Erythroblast (primary cell): ENCODE results near the gene COL4A4.

Experiments
- DNase-seq, 2 experiments: peaks; one replicate each; lab custom pipeline; 2025; lab: John Stamatoyannopoulos, UW
- GATA1 ChIP-seq: IDR thresholded peaks from 2 replicates; pipeline ENCODE4 v1.6.1; 2011; ENCODE audit warnings: low read depth, mild to moderate bottlenecking, control low read depth, low read length, moderate library complexity
- POLR2A ChIP-seq: IDR thresholded peaks from 2 replicates; pipeline ENCODE4 v1.6.1; 2011; ENCODE audit warnings: mild to moderate bottlenecking, low read length

COL4A4 gene

DNA sequence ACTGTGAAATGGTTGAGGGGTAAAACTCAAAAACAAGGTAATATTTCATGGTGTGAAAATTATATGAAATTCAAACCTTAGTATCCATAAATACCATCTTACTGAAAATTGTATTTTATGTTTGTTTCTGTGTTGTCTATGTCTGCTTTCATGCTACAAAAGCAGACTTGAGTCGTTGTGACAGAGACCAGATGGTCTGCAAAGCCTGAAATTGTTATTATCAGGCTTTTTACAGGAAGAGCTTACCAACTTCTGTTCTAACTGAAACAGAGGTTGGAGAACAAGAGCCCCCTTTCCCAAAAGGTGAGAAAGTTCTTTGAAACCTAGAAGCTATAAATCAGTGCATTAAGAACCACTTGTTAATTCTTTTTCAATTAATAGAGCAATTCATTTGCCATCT, 110.0 kb downstream of the COL4A4 start:
- TF ChIP-seq POLR2A (no peak), GATA1 (no peak)

DNA sequence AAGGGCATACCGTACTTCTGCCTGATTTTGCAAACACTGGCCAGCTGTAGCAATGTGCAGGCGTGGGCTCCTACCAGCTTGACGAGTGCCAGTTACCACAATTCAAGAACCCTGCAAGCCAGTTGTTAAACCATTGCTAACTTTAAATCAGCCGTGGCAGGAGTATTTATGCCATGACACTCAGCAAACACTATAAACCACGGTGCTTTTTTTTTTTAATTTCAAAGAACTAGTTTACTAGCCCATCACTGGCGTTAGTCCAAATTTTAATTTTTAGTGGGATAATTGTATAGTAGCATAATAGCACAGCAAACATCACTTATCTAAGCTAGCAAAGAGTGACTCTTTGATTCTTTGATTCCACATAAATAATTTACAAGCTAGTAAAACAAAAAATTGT, 111.1 kb downstream of the COL4A4 start:
- DNase-seq = no peak
- TF ChIP-seq POLR2A = no peak
- no peak for TF ChIP-seq GATA1

More for the DNA sequence above, 110.0 kb downstream of the COL4A4 start:
- DNase-seq = no peak

DNA sequence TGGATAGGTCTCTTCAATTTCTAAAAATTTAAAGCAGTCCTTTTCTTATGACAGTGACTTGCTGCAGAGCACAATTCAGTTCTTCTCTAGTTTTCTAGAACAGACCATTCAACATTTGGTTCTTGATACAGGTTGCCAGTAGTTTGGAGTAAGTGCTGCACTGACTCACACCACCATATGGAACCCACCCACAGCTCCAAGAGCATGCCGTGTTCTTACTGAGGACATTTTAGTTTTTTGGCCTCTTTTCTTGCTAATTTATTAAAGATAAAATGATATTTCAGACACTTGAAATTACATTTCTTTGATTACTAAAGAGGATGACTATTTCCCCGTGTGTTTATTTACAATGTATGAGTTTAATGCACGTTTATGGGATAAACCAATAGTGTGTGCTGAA, 120.0 kb downstream of the COL4A4 start:
- TF ChIP-seq GATA1 = no peak

DNA sequence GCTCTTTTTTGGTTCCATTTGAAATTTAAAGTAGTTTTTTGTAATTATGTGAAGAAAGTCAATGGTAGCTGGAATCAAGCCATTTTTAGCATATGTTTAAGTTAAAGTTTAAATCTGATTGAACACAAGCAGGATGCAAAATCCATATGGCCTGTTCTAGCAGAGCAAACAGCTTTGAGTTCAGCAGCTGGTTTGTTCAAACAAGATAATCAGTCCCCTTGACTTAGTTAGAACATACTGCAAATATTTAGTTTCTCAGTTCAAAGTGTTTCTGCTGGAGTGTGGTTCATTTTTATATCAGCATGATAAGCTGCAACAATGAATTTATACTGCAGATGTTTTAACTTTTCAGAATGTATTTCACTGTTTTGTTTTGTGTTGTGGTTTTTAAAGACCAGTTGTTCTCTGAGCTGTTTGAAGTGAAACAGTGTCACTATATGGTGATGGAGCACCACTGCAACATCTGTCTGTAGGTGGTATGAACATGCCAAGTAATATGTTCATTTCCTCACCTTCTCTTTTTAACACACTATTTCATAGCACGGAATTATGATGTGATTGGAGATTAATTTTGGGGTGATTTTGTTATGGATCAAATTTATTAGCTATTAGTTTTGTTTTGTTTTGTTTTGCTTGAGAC, 125.3 kb downstream of the COL4A4 start:
- DNase-seq = no peak
- TF ChIP-seq POLR2A = no peak
- TF ChIP-seq GATA1 = no peak

More for the DNA sequence above, 120.0 kb downstream of the COL4A4 start:
- DNase-seq = no peak

DNA sequence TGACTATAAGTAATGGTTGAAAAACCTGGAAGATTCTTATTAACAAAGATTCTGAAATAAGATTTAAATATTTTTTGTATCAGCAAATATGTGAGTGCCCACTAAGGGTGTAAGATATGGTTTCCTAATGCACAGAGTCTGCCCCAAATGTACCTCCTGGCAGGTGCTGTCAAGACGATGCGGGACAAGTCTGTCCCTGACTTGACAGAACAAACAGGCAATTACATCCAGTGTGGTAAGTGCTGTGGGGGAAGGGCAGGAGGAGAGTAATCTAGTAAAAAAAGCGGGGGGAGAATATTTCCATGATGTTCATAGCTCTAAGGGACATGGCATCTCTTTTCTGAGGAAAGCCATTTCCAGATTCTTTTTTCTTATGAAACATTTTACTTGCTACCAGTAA, 127.5 kb downstream of the COL4A4 start:
- no peak for TF ChIP-seq POLR2A
- no peak for TF ChIP-seq GATA1
- DNase-seq = no peak

DNA sequence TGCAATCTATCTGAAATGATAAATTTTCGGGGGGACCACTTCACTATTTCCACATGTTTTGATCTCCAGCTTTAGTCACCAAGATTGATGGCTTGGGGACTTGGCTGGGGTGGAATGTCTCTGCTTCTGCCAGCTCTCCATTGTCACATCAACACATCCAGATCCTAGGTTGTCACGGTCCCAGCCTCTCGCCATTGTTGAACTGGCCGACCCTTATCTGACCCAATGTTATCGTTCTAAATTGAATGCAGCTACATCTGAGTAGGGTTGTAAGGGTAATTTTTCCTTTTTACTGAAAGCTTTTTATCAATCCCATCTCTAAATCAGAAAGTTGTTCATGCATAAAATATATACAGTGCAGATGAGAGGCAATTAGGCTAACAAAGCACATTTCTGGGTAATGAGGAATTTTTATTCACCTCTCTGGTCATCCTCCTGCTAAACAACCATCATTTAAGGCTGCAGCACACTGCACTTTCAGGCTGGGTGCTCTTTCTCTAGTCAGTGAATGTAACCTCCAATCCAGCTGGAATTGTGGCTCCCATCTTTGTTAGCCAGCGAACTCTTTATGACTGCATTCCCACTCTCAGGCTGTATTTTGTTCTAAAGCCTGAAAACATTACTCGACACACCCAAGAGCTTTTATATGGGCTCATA, 128.2 kb downstream of the COL4A4 start:
- TF ChIP-seq GATA1 (no peak), POLR2A (no peak)
- DNase-seq = no peak

DNA sequence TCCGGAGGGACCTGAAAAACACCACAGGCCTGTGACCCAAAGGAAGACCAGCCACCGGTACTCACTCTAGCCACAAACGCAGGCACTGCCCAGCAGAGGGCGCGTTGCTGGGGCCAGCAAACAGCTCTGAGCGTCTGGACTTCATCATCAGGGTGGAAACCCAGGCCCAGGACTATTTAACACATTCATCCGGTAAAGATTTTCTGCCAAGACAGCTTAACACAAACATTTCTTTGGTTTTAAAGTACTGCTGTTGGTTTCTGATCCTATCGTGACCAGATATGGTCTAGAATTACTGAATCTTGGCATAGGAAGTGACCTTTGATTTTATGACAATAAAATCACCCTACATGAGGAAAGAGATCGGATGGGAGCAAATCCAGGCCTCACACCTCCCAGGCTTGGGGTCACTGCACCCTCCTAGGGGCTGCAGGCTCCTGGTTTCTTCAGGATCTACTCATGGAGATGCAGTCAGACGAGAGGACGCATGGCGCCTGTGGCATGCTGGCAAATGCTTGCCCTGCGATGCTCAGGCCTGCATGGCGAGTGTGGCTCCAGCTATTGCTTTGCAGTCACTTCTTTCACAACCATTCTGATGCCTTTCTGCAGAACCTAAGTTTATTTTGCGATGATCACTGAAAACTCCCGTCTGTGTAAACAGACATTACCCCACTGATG, 130.4 kb downstream of the COL4A4 start:
- peak; percentile 36 to 61 for DNase-seq
- no peak for TF ChIP-seq GATA1
- no peak for TF ChIP-seq POLR2A

DNA sequence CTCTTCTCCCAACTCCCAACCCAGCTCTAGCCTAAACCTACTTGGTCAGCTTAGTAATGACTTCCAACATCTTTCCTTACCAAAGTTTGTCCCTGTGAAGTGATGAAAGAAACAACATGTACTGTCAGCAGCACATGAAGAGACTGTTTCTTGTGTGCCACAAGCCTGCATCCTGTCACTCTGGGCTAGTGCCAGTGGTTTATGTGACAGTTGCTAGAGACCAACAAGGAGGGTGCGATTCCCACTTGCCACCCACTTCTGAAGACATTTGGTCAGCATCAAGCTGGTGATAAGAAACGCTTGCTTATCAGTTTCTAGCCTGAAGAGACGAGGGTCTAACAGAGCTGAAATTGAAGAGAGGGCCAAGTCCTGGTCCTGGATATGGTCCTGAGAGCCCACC, 132.6 kb downstream of the COL4A4 start:
- DNase-seq = peak in 1 of 2 experiments; percentile 11

DNA sequence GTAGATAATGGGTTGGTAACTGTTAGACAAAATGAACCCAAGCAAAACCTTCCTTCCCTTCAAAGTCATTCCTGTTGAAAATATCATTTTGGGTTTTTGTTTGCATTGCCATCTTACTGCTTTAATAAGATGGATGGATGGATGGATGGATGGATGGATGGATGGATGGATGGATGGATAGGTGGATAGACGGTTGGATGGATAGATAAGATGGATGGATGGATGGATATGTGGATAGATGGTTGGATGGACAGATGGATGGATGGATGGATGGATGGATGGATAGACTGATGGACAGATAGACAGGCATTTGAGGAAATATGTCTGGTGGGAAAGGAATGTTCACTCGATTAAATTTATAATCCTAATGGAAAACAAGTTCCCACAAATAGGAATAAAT, 133.2 kb downstream of the COL4A4 start:
- TF ChIP-seq GATA1 = no peak
- TF ChIP-seq POLR2A = no peak
- DNase-seq = no peak

More for the DNA sequence above, 132.6 kb downstream of the COL4A4 start:
- TF ChIP-seq POLR2A = no peak

DNA sequence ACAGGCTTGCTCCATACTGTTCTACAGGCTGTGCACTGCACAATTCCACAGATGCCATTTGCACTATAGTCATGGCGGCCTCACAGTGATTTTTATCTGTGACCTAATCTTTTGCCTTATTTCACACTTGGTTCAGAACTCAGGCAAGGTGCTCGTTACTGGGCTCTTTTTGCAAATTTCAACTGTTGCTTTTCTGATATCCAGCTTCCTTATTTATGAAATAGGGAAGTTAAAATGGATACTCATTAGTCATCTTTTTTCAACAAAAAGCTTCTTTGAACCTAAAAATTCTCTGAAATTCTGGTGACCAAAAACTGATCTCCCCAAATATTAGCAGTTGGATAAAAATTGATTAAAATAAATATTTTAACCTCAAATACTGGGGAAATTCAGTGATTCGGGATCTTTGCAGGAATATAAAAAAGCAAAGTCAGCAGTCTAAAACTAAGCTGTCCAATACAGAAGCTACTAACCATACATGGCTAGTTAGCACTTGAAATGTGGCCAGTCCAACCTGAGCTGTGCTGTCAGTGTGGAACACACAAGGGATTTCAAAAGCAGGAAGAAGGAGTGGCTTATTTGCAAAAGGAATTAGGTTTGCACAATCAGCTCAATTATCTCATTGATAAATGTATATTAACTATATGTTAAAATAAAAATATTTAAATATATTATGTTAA, 134.4 kb downstream of the COL4A4 start:
- TF ChIP-seq POLR2A (no peak), GATA1 (no peak)
- no peak for DNase-seq

DNA sequence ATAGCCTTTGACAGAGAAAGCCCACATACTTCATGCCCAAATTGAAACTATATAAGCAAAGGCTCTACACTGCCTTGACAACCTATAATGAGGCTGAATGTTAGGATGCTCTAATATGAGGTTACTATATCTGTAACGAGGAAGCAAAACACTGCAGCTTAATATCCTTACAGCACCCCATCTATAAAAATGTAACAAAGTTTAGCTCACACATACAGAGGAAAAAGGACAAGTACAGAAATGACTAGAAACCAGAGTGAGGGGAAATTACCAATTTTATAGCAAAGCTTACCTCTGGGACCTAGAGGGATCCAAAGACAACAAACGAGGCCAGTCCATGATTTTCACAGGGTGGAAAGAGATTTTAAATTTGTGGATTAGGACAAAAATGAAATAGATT, 138.5 kb downstream of the COL4A4 start:
- no peak for DNase-seq

DNA sequence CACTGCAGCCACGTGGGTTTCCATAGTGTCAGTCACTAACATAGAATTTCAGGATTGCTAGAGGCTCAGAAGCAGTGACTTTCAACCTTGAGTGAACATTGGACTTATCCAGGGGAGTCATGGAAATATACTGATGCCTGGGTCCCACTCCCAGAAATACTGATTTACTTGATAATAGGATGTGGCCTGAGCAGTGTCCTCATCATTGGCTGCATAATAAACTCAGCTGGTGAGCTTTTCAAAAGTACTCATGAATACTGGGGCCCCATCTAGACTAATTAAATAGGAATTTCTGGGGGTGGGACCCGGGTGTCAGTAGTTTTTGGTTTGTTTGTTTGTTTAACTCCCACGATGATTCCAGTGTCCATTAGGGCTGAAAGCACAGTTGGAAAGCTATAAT, 141.4 kb downstream of the COL4A4 start:
- TF ChIP-seq GATA1 (no peak), POLR2A (no peak)
- DNase-seq = no peak

More for the DNA sequence above, 138.5 kb downstream of the COL4A4 start:
- no peak for TF ChIP-seq POLR2A
- no peak for TF ChIP-seq GATA1

DNA sequence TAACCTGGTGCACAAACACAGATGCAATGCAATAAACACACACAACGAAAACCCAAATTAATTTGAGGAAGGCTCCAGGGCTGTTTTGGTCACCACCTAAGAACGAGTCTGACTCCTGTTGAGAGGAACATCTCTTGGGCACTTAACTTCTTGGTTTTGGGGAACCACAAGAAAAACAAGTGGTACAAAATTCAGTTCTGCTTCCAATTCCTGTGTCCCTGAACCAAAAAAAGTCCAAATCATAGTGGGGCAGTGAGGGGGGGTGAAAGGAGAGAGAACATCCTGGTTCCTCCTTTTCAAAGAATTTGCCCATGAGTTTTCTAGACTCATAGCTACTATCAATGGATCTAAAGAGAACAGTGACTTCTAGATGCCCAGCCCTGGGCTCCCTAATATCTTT, 143.6 kb downstream of the COL4A4 start:
- TF ChIP-seq GATA1 (no peak), POLR2A (no peak)
- no peak for DNase-seq

DNA sequence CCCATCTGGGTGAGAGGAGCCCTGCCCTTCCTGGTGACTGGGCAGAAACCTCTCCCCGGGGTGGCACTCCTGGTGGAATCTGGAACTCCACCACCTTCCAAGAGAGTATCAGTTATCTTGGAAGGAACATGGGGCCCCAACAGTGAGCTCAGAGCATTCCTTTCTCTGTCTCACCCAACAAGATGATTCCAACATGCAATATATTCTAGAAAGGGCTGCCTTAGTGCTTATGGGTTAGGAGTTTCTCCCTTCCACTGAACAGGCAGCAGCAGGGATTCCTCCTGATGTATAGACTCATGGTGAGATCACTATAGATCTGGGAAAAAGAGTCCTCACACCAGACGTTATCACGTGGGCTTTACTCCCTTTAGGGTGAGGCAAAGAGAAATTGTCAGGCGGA, 147.1 kb downstream of the COL4A4 start:
- TF ChIP-seq GATA1 (no peak), POLR2A (no peak)
- no peak for DNase-seq
